GM12878 (cell line): ENCODE data around the gene ANO9. TPM values are rescaled to one million over a fixed set of nuclear protein-coding genes. Genes with fewer than 3 reads are reported as not detected.

Experiments
- ATAC-seq: fragments of 200-7000 bp; cut with Tn5 transposase; 3 replicates; pipeline ENCODE4 v1.9.1; 2020; ENCODE audit warnings: mild to moderate bottlenecking, moderate library complexity
- BruUV-seq: library from RNA; stranded (reverse); fragments of 400-500 nt; replicated peaks from 2 replicates; lab custom pipeline; 2021; lab: Mats Ljungman, UMichigan
- CTCF ChIA-PET: fragments of 300-600 bp; sonication (Branson Sonifier 250); formaldehyde crosslinking; extraction: SDS; loops from one replicate; lab custom pipeline; 2021; ENCODE audit warnings: inconsistent platforms; lab: Yijun Ruan, JAX
- POLR2A ChIA-PET: fragments of 350-600 bp; formaldehyde crosslinking; extraction: SDS; loops from one replicate; lab custom pipeline; 2021; ENCODE audit warnings: inconsistent platforms; lab: Charles Lee
- RAD21 ChIA-PET: fragments of 300-600 bp; sonication (Branson Sonifier 250); formaldehyde crosslinking; loops from one replicate; lab custom pipeline; 2023; ENCODE audit warnings: antibody characterized with exemption; ENCODE audit not compliant: unreplicated experiment; lab: Charles Lee
- SMC1A ChIA-PET: fragments of 300-600 bp; sonication (Branson Sonifier 250); formaldehyde crosslinking; loops from one replicate; lab custom pipeline; 2023; ENCODE audit not compliant: unreplicated experiment, uncharacterized antibody; lab: Charles Lee
- DNase-seq: peaks from one replicate; pipeline ENCODE4 v3.0.0-alpha.2; 2011; ENCODE audit warnings: low read depth, low spot score
- FAIRE-seq: peaks from 3 replicates; lab custom pipeline; 2011; peaks lifted over from hg19 to GRCh38; lab: Jason Lieb, UNC
- H2AFZ ChIP-seq: 2 replicates; pipeline ENCODE4 v1.6.0; 2011; ENCODE audit warnings: low read depth, low read length, control low read depth; ENCODE audit not compliant: control insufficient read depth
- H3K27ac ChIP-seq: 2 replicates; pipeline ENCODE4 v1.5.1; 2011; ENCODE audit warnings: control low read depth; ENCODE audit not compliant: control insufficient read depth, insufficient read depth
- H3K27me3 ChIP-seq, 2 experiments: replicated peaks in 1 of 2; 2 replicates each; pipeline versions ENCODE4 v1.6.0 to v1.6.1; 2011; ENCODE audit warnings: low read length in 1 of 2; ENCODE audit not compliant: control insufficient read depth in 2 of 2, insufficient read depth in 2 of 2
- H3K36me3 ChIP-seq, 2 experiments: 2 replicates each; pipeline ENCODE4 v1.5.1; 2011; ENCODE audit warnings: low read length in 1 of 2; ENCODE audit not compliant: control insufficient read depth in 2 of 2, insufficient read depth in 2 of 2
- H3K4me1 ChIP-seq: 2 replicates; pipeline ENCODE4 v1.6.1; 2011; ENCODE audit warnings: mild to moderate bottlenecking, low read length, moderate library complexity, mixed read lengths; ENCODE audit not compliant: control insufficient read depth, insufficient read depth
- H3K4me2 ChIP-seq: 2 replicates; pipeline ENCODE4 v1.6.0; 2011; ENCODE audit warnings: control low read depth; ENCODE audit not compliant: control insufficient read depth, insufficient read depth
- H3K4me3 ChIP-seq: fragments of 200-600 bp; sonication (generic); 2 replicates; pipeline ENCODE4 v1.5.1; 2016
- H3K79me2 ChIP-seq: 2 replicates; pipeline ENCODE4 v1.6.0; 2011; ENCODE audit warnings: low read length; ENCODE audit not compliant: control insufficient read depth, insufficient read depth
- H3K9ac ChIP-seq: 2 replicates; pipeline ENCODE4 v1.8.0; 2011; ENCODE audit warnings: low read length, control low read depth, mixed read lengths; ENCODE audit not compliant: control insufficient read depth, insufficient read depth
- H3K9me3 ChIP-seq: replicated peaks from 3 replicates; pipeline ENCODE4 v1.5.1; 2011; ENCODE audit warnings: mild to moderate bottlenecking, low read length; ENCODE audit not compliant: control insufficient read depth, insufficient read depth
- H4K20me1 ChIP-seq: 2 replicates; pipeline ENCODE4 v1.6.0; 2011; ENCODE audit not compliant: control insufficient read depth, insufficient read depth
- BHLHE40 ChIP-seq, 2 experiments: fragments of 450-650 bp in 1 of 2; IDR thresholded peaks; 2 replicates each; pipeline ENCODE4 v1.6.1; 2011 to 2017; ENCODE audit warnings: low read depth in 2 of 2, borderline replicate concordance in 1 of 2, improper control_type of control experiment in 1 of 2, low read length in 1 of 2, mild to moderate bottlenecking in 1 of 2
- MEF2B ChIP-seq: fragments of 450-650 bp; IDR thresholded peaks from 2 replicates; pipeline ENCODE4 v1.6.1; 2018; ENCODE audit warnings: mild to moderate bottlenecking, moderate library complexity; ENCODE audit not compliant: partially characterized antibody, poor library complexity, severe bottlenecking
- SMC3 ChIP-seq: IDR thresholded peaks from 2 replicates; pipeline ENCODE4 v1.6.1; 2011; ENCODE audit warnings: low read length, improper control_type of control experiment, borderline replicate concordance
- WGBS: methylation state at CpG from one replicate; pipeline ENCODE4 v1.1.6; 2016; ENCODE audit warnings: low lambda C conversion rate; ENCODE audit not compliant: insufficient replicate concordance, insufficient coverage; ENCODE audit errors: missing lambda C conversion rate; 5-methylcytosine and 5-hydroxymethylcytosine counted together
- in situ Hi-C: fragments of 300-500 bp; cut with MboI; formaldehyde crosslinking; loops from 9 replicates; pipeline ENCODE4 v1.14.3; 2018; ENCODE audit warnings: mixed read lengths
- intact Hi-C: fragments of 100-400 bp; cut with micrococcal nuclease; formaldehyde crosslinking; loops from one replicate; pipeline ENCODE4 v1.14.2; 2022; ENCODE audit not compliant: unreplicated experiment
- polyA plus RNA-seq, 11 experiments: library from polyadenylated mRNA; depleted of rRNA in 4 of 11; unstranded in 6 of 11; stranded (reverse) in 5 of 11; fragments of >200 nt; fragmentation: Nextera tagmentation in 4 of 11; fragmentation: Illumina TruSeq in 1 of 11; extraction: Ambion mirVana in 4 of 11; extraction: Trizol in 1 of 11; gene quantifications; 1 replicate in 1 of 11; 2 replicates in 10 of 11; pipeline versions ENCODE4 v1.2.1 to v1.2.3, GENCODE V29; 2011 to 2016; ENCODE audit warnings: inconsistent platforms in 2 of 11, missing spikeins in 2 of 11, low read depth in 1 of 11
- total RNA-seq, 4 experiments: library from RNA; depleted of rRNA in 3 of 4; stranded (reverse); fragments of >200 nt in 3 of 4; fragmentation: Illumina TruSeq in 1 of 4; extraction: Trizol in 1 of 4; gene quantifications; 2 replicates each; pipeline versions ENCODE4 v1.2.1 to v1.2.3, GENCODE V29; 2013 to 2021
- TF ChIP-seq, protein P1 (sequence below): IDR thresholded peaks from 2 replicates; pipeline ENCODE4 v1.6.1; 2011; ENCODE audit warnings: borderline replicate concordance, low read depth, mild to moderate bottlenecking, moderate library complexity, low read length; ENCODE audit not compliant: insufficient read depth, poor library complexity, severe bottlenecking
- TF ChIP-seq, protein P2 (sequence below): fragments of 450-650 bp; IDR thresholded peaks from 2 replicates; pipeline ENCODE4 v1.6.1; 2017; ENCODE audit warnings: antibody characterized with exemption, mild to moderate bottlenecking, moderate library complexity

The ANO9 gene
- total and polyA plus RNA-seq, 10 of the 15 experiments (the other 5 are each of a cell fraction or from before 2014, with no cell fraction given), result 0.21 to 42.3 (median 12.0) TPM

DNA sequence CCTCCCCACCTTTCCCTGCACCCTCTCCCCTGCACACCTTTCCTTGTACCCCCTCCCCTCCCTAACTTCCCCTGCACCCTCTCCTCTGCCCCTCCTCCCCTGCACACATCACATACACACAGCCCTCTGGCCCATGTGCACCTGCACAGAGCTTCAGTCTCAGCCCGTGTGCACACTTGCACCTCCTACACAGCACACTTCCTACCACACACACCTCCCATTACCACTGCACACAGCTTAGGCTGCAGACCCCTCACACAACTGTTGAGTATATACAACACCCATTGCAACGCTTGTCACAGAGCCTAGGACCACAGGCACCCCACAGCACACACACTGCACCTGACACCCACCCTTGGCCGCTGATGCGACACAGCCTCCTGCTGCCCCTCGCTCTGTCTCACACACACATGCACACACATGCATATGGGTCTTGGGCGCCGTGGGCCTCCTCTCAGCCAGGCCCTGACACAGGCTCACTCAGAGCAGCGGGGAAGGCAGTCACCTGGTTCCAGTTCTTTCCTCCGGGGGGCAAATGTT, 27.4 kb downstream of the ANO9 start:
- ChIA-PET POLR2A (no interaction called here), RAD21 (no interaction called here), CTCF (interaction anchor here (1.3 kb wide), 1 partner anchor 34 kb away, joined by 3 read pairs; no protein-coding TSS in a partner anchor), SMC1A (no interaction called here)
- FAIRE-seq (no peak), DNase-seq (no peak), ATAC-seq (peak; percentile 41)
- Histone ChIP-seq H3K4me3 (peak overlapping the region; percentile 22; the same call in 1 of the 2 replicates), H2AFZ (no peak overlapping the region; the same call in 1 of the 2 replicates), H3K27me3 (no peaks in the 10 kb centered on the region), H3K36me3 (no peaks in the 10 kb centered on the region), H3K9ac (no peak overlapping the region), H3K79me2 (no peaks in the 10 kb centered on the region), H3K4me2 (peak overlapping the region; percentile 31), H3K9me3 (no peaks in the 10 kb centered on the region), H4K20me1 (no peaks in the 10 kb centered on the region), H3K27ac (no peak overlapping the region), H3K4me1 (peaks cover 8% of the 10 kb centered on the region)
- 21% methylated on average over 9 of the region's 9 CpGs for WGBS
- in situ Hi-C loops (no loop called here), intact Hi-C loops (no loop called here)
- BruUV-seq, result no TSS peak
- TF ChIP-seq BHLHE40 (IDR thresholded peaks at IDR 0.05; ENCODE audit: borderline replicate concordance in 1 of 2, low read depth in 2 of 2, low read length in 1 of 2) (peak in 1 of 2 experiments; percentile 20; a peak in 1 of 4 replicates), MEF2B (peak; percentile 17), SMC3 (no peak)
- TF ChIP-seq, protein P1, sequence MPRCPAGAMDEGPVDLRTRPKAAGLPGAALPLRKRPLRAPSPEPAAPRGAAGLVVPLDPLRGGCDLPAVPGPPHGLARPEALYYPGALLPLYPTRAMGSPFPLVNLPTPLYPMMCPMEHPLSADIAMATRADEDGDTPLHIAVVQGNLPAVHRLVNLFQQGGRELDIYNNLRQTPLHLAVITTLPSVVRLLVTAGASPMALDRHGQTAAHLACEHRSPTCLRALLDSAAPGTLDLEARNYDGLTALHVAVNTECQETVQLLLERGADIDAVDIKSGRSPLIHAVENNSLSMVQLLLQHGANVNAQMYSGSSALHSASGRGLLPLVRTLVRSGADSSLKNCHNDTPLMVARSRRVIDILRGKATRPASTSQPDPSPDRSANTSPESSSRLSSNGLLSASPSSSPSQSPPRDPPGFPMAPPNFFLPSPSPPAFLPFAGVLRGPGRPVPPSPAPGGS, result peak; percentile 4
- TF ChIP-seq, protein P2, sequence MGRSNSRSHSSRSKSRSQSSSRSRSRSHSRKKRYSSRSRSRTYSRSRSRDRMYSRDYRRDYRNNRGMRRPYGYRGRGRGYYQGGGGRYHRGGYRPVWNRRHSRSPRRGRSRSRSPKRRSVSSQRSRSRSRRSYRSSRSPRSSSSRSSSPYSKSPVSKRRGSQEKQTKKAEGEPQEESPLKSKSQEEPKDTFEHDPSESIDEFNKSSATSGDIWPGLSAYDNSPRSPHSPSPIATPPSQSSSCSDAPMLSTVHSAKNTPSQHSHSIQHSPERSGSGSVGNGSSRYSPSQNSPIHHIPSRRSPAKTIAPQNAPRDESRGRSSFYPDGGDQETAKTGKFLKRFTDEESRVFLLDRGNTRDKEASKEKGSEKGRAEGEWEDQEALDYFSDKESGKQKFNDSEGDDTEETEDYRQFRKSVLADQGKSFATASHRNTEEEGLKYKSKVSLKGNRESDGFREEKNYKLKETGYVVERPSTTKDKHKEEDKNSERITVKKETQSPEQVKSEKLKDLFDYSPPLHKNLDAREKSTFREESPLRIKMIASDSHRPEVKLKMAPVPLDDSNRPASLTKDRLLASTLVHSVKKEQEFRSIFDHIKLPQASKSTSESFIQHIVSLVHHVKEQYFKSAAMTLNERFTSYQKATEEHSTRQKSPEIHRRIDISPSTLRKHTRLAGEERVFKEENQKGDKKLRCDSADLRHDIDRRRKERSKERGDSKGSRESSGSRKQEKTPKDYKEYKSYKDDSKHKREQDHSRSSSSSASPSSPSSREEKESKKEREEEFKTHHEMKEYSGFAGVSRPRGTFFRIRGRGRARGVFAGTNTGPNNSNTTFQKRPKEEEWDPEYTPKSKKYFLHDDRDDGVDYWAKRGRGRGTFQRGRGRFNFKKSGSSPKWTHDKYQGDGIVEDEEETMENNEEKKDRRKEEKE, result no peak
